Activated naive CD4-positive, alpha-beta T cell treated with anti-CD3 and anti-CD28 coated beads, Interleukin-2, amount 50 U/mL, for 72 hours (primary cell): ENCODE results near the gene COLEC11. TPM values are rescaled to one million over a fixed set of nuclear protein-coding genes. Genes with fewer than 3 reads are reported as not detected.
"Not testable (repeated sequence)": the region's sequence is repeated elsewhere in the genome, so short reads cannot be mapped to it uniquely, and the experiment has no call there.

Experiments used
- ATAC-seq, 2 donors: fragments of 150-1000 bp; cut with Tn5 transposase; 2 replicates each; pipeline ENCODE4 v1.10.0; 2021; ENCODE audit warnings: mild to moderate bottlenecking in 2 of 2, moderate library complexity in 2 of 2
- DNase-seq, 2 donors: peaks; one replicate each; pipeline ENCODE4 v3.0.0; 2021 to 2022; ENCODE audit warnings: low spot score in 2 of 2
- H3K27ac Mint-ChIP-seq, 2 donors: one replicate each; pipeline ENCODE4 v1.8.0; 2022; ENCODE audit warnings: mild to moderate bottlenecking in 2 of 2, mixed read lengths in 2 of 2
- H3K36me3 Mint-ChIP-seq, 2 donors: one replicate each; pipeline ENCODE4 v1.8.0; 2022; ENCODE audit warnings: mixed read lengths in 2 of 2
- H3K9me3 Mint-ChIP-seq, 2 donors: one replicate each; pipeline ENCODE4 v1.8.0; 2022; ENCODE audit warnings: mixed read lengths in 2 of 2
- total RNA-seq, 2 donors: library from RNA; stranded (reverse); gene quantifications; one replicate each; pipeline ENCODE4 v1.2.3, GENCODE V29; 2022

Gene COLEC11
- total RNA-seq, 2 donors from 2014 or later = not detected

GRCh38 chr2:3611589-3611988 is 16.7 kb downstream of the COLEC11 start:
- Mint-ChIP-seq H3K36me3 (peaks cover 4% of the 10 kb centered on the region in 2 donors), H3K27ac (no peak overlapping the region)

GRCh38 chr2:3612639-3613523 is 18.0 kb downstream of the COLEC11 start:
- Mint-ChIP-seq H3K9me3 (peaks cover 0 to 5% of the 10 kb centered on the region in 2 donors), H3K36me3 (peaks cover 4 to 10% of the 10 kb centered on the region in 2 donors), H3K27ac (no peak overlapping the region)
- no peak for DNase-seq
- no peak for ATAC-seq

More at GRCh38 chr2:3611589-3611988, 16.7 kb downstream of the COLEC11 start:
- ATAC-seq = no peak
- DNase-seq = no peak
- no peaks in the 10 kb centered on the region for H3K9me3 Mint-ChIP-seq

GRCh38 chr2:3613524-3613905 is 18.6 kb downstream of the COLEC11 start:
- Mint-ChIP-seq H3K27ac (no peak overlapping the region), H3K36me3 (peaks cover 4 to 12% of the 10 kb centered on the region in 2 donors), H3K9me3 (peaks cover 0 to 5% of the 10 kb centered on the region in 2 donors)
- no peak for DNase-seq
- ATAC-seq = no peak

- H3K27ac Mint-ChIP-seq, DNase-seq, ATAC-seq, H3K9me3 Mint-ChIP-seq: not testable (repeated sequence)
- H3K36me3 Mint-ChIP-seq = peaks cover 4 to 12% of the 10 kb centered on the region in 2 donors
Observed at GRCh38 chr2:3614743-3615142, 19.8 kb downstream of the COLEC11 start.

- peaks cover 4 to 12% of the 10 kb centered on the region in 2 donors for H3K36me3 Mint-ChIP-seq
- H3K27ac Mint-ChIP-seq, H3K9me3 Mint-ChIP-seq, ATAC-seq: not testable (repeated sequence)
- peak in 1 of 2 donors; percentile 20 for DNase-seq
Observed at GRCh38 chr2:3615541-3616200, 20.8 kb downstream of the COLEC11 start.

- H3K36me3 Mint-ChIP-seq = peaks cover 4 to 12% of the 10 kb centered on the region in 2 donors
- H3K9me3 Mint-ChIP-seq, H3K27ac Mint-ChIP-seq, ATAC-seq: not testable (repeated sequence)
- peak in 1 of 2 donors; percentile 37 for DNase-seq
Observed at GRCh38 chr2:3616435-3617197, 21.7 kb downstream of the COLEC11 start.

GRCh38 chr2:3617198-3617890 is 22.4 kb downstream of the COLEC11 start:
- no peak for DNase-seq
- Mint-ChIP-seq H3K9me3 (peaks cover 0 to 5% of the 10 kb centered on the region in 2 donors), H3K27ac (no peak overlapping the region), H3K36me3 (peaks cover 4 to 12% of the 10 kb centered on the region in 2 donors)
- no peak for ATAC-seq

GRCh38 chr2:3618367-3618766 is 23.5 kb downstream of the COLEC11 start:
- H3K36me3 Mint-ChIP-seq = peaks cover 4 to 8% of the 10 kb centered on the region in 2 donors
- H3K9me3 Mint-ChIP-seq = peaks cover 0 to 5% of the 10 kb centered on the region in 2 donors
- no peak for DNase-seq
- no peak for ATAC-seq
- H3K27ac Mint-ChIP-seq = no peak overlapping the region

GRCh38 chr2:3619033-3619432 is 24.1 kb downstream of the COLEC11 start:
- Mint-ChIP-seq H3K27ac (no peak overlapping the region), H3K36me3 (peaks cover 4 to 8% of the 10 kb centered on the region in 2 donors), H3K9me3 (peaks cover 0 to 5% of the 10 kb centered on the region in 2 donors)
- ATAC-seq = no peak
- DNase-seq = no peak

GRCh38 chr2:3619661-3620060 is 24.7 kb downstream of the COLEC11 start:
- ATAC-seq, H3K9me3 Mint-ChIP-seq, H3K27ac Mint-ChIP-seq, H3K36me3 Mint-ChIP-seq, DNase-seq: not testable (repeated sequence)

GRCh38 chr2:3620834-3621233 is 25.9 kb downstream of the COLEC11 start:
- ATAC-seq = no peak
- H3K27ac Mint-ChIP-seq = no peak overlapping the region
- H3K9me3 Mint-ChIP-seq = peaks cover 0 to 5% of the 10 kb centered on the region in 2 donors
- H3K36me3 Mint-ChIP-seq = peaks cover 0 to 8% of the 10 kb centered on the region in 2 donors
- no peak for DNase-seq

- Mint-ChIP-seq H3K9me3 (no peaks in the 10 kb centered on the region), H3K27ac (no peak overlapping the region), H3K36me3 (peaks cover under 1 to 4% of the 10 kb centered on the region in 2 donors)
- no peak for ATAC-seq
- no peak for DNase-seq
Observed at GRCh38 chr2:3622967-3623366, 28.1 kb downstream of the COLEC11 start.

- H3K9me3 Mint-ChIP-seq = no peaks in the 10 kb centered on the region
- ATAC-seq (no peak), DNase-seq (no peak)
- peaks cover 0 to 4% of the 10 kb centered on the region in 2 donors for H3K36me3 Mint-ChIP-seq
- no peak overlapping the region for H3K27ac Mint-ChIP-seq
Observed at GRCh38 chr2:3624059-3624794, 29.3 kb downstream of the COLEC11 start.

GRCh38 chr2:3625186-3625585 is 30.3 kb downstream of the COLEC11 start:
- ATAC-seq = no peak
- Mint-ChIP-seq H3K27ac (no peak overlapping the region), H3K36me3 (peaks cover 0 to 4% of the 10 kb centered on the region in 2 donors), H3K9me3 (no peaks in the 10 kb centered on the region)
- peak in 1 of 2 donors; percentile 44 for DNase-seq

GRCh38 chr2:3626118-3626811 is 31.4 kb downstream of the COLEC11 start:
- Mint-ChIP-seq H3K36me3 (peaks cover 0 to 4% of the 10 kb centered on the region in 2 donors), H3K27ac (no peak overlapping the region), H3K9me3 (no peaks in the 10 kb centered on the region)
- DNase-seq = no peak
- ATAC-seq = no peak
